ENCODE data around the gene GDI1. TPM values are rescaled to one million over a fixed set of nuclear protein-coding genes. Genes with fewer than 3 reads are reported as not detected.

The GDI1 gene
- total RNA-seq, 4 donors from 2014 or later: 50.5 to 83.5 (median 61.5) TPM

- intact Hi-C loops (cut with DNase I; ENCODE audit: low total_unique reads): no loop called here
- DNase-seq (ENCODE audit: low spot score in 2 of 2): no peak
- TF ChIP-seq, protein P1, sequence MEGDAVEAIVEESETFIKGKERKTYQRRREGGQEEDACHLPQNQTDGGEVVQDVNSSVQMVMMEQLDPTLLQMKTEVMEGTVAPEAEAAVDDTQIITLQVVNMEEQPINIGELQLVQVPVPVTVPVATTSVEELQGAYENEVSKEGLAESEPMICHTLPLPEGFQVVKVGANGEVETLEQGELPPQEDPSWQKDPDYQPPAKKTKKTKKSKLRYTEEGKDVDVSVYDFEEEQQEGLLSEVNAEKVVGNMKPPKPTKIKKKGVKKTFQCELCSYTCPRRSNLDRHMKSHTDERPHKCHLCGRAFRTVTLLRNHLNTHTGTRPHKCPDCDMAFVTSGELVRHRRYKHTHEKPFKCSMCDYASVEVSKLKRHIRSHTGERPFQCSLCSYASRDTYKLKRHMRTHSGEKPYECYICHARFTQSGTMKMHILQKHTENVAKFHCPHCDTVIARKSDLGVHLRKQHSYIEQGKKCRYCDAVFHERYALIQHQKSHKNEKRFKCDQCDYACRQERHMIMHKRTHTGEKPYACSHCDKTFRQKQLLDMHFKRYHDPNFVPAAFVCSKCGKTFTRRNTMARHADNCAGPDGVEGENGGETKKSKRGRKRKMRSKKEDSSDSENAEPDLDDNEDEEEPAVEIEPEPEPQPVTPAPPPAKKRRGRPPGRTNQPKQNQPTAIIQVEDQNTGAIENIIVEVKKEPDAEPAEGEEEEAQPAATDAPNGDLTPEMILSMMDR (IDR thresholded peaks at IDR 0.05): no peak
- TF ChIP-seq POLR2A (IDR thresholded peaks at IDR 0.05): no peak
- 93 to 95% methylated on average over 3 to 5 of the region's 21 CpGs for WGBS, 2 donors
- no peak overlapping the region for H3K4me3 ChIP-seq (ENCODE audit: low read depth, poor library complexity, severe bottlenecking)
These were observed 30.6 kb downstream of the GDI1 start for GRCh38 chrX:154467556-154467955.

DNA sequence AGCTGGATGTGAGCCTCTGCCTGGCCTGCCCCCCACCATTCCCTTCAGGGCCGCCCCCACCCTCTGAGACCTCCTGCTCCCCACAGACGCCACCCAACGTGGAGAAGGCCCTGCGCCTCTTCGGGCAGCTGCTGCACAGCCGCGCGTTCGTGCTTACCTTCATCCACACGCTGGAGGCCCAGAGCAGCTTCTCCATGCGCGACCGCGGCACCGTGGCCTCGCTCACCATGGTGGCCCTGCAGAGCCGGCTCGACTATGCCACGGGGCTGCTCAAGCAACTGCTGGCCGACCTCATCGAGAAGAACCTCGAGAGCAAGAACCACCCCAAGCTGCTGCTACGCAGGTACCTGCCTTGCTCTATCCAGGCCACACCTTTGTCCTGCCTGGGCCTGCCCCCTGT lies 31.3 kb downstream of the GDI1 start:
- intact Hi-C loops (cut with DNase I; ENCODE audit: low total_unique reads): no loop called here
- no peak overlapping the region for H3K4me3 ChIP-seq (ENCODE audit: low read depth, poor library complexity, severe bottlenecking)
- no peak for TF ChIP-seq POLR2A (IDR thresholded peaks at IDR 0.05)
- 91 to 99% methylated on average over 13 to 23 of the region's 23 CpGs for WGBS, 2 donors
- no peak for DNase-seq (ENCODE audit: low spot score in 2 of 2)

DNA sequence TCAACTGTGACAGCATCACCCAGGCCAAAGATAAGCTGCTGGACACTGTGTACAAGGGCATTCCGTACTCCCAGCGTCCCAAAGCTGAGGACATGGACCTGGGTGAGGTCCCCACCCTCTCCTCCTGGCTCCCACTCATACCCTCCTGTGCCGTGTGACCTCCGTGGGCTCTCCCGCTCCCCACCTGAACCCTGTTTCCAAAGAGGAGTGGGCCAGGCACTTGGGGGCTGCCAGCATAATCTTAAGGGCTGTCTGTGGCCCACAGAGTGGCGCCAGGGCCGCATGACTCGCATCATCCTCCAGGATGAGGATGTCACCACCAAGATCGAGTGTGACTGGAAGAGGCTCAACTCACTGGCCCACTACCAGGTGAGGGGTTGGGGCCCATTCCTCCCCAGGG lies 32.2 kb downstream of the GDI1 start:
- DNase-seq (ENCODE audit: low spot score in 2 of 2): no peak
- intact Hi-C loops (cut with DNase I; ENCODE audit: low total_unique reads): no loop called here
- WGBS, 2 donors: 84 to 93% methylated on average over 5 to 9 of the region's 9 CpGs
- H3K4me3 ChIP-seq (ENCODE audit: low read depth, poor library complexity, severe bottlenecking): no peak overlapping the region
- TF ChIP-seq POLR2A (IDR thresholded peaks at IDR 0.05): no peak
- TF ChIP-seq, protein P1 (IDR thresholded peaks at IDR 0.05): no peak

DNA sequence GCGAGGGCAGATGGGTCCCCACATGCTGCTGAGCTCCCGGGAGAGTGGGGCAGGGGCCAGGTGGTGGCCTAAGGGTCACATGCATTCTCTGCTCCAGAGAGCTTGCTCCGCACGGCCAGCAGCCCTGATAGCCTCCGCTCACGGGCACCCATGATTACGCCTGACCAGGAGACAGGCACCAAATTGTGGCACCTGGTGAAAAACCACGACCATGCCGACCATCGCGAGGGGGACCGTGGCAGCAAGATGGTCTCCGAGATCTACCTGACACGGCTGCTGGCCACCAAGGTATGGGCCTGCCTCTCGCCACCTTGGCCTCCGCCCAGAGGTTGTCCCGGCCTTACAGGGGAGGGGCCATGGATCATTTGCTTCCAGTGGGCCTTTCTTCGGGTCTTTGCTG lies 32.9 kb downstream of the GDI1 start:
- TF ChIP-seq, protein P1 (IDR thresholded peaks at IDR 0.05): no peak
- no peak for TF ChIP-seq POLR2A (IDR thresholded peaks at IDR 0.05)
- WGBS, 2 donors: 90 to 92% methylated on average over 2 to 18 of the region's 18 CpGs
- DNase-seq (ENCODE audit: low spot score in 2 of 2): no peak
- intact Hi-C loops (cut with DNase I; ENCODE audit: low total_unique reads): no loop called here
- H3K4me3 ChIP-seq (ENCODE audit: low read depth, poor library complexity, severe bottlenecking): no peak overlapping the region

DNA sequence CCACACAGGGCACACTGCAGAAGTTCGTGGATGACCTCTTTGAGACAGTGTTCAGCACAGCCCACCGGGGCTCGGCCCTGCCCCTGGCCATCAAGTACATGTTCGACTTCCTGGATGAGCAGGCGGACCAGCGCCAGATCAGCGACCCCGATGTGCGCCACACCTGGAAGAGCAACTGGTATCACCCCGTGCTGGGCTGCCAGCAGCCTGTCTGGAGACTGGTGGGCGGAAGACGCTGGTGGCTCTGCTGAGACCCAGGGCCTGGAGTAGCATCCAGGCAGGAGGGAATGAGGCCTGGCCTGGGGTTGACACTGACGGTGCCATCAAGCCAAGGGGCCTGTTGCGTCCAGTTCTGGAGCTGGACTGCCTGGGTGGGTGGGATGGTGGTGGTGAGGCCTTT lies 33.5 kb downstream of the GDI1 start:
- H3K4me3 ChIP-seq (ENCODE audit: low read depth, poor library complexity, severe bottlenecking): no peak overlapping the region
- 92 to 100% methylated on average over 1 to 14 of the region's 14 CpGs for WGBS, 2 donors
- no peak for DNase-seq (ENCODE audit: low spot score in 2 of 2)
- TF ChIP-seq, protein P1 (IDR thresholded peaks at IDR 0.05): no peak
- no peak for TF ChIP-seq POLR2A (IDR thresholded peaks at IDR 0.05)
- intact Hi-C loops (cut with DNase I; ENCODE audit: low total_unique reads): no loop called here

- no peak overlapping the region for H3K4me3 ChIP-seq (ENCODE audit: low read depth, poor library complexity, severe bottlenecking)
- 86 to 93% methylated on average over 8 to 23 of the region's 23 CpGs for WGBS, 2 donors
- no peak for DNase-seq (ENCODE audit: low spot score in 2 of 2)
- TF ChIP-seq, protein P1 (IDR thresholded peaks at IDR 0.05): no peak
- no peak for TF ChIP-seq POLR2A (IDR thresholded peaks at IDR 0.05)
- intact Hi-C loops (cut with DNase I; ENCODE audit: low total_unique reads): no loop called here
These were observed 34.1 kb downstream of the GDI1 start for GRCh38 chrX:154470914-154471568.
